Measurements from ENCODE around the gene RMDN3. TPM values are rescaled to one million over a fixed set of nuclear protein-coding genes. Genes with fewer than 3 reads are reported as not detected.

The RMDN3 gene
- total RNA-seq, 8 experiments from 2014 or later: 17.6 to 29.3 (median 23.9) TPM

DNA sequence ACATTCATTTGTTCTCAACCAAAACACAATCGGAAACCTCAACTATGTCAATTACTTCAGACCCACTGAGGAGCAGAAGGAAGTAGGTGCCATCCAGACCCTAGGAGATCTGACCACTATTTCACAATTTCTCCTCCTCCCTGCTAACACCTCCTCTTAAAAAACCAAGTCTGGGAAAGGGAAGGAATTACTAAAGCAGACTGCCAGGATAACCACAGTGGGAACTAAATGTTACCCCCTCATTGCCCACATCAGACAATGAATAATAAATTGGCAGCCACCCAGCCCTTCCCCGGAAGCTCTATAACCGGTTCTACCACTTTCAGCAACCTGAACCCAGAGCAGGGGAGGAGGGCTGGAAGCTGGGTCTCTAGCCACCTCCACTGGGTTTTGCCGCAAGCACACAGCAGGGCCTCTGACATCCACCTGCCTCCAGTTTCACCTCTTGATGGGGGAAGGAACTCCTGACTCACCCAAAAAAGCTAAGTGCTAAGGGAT lies 32.3 kb upstream of the RMDN3 start:
- no peak for ATAC-seq (replicated peaks in 6 of 8)
- in situ Hi-C loops (cut with MboI; ENCODE audit: low pct_unique_long_range_greater_than_20kb in 2 of 9, low sequenced_read_pairs in 9 of 9, unreplicated experiment in 9 of 9): no loop called here
- no peak overlapping the region for H3K27ac ChIP-seq
- no peaks in the 10 kb centered on the region for H3K4me1 ChIP-seq (replicated peaks in 1 of 2)
- WGBS, 10 experiments: 18 to 100% (median 92%) methylated on average over 1 to 3 of the region's 4 CpGs
- no peak overlapping the region for H3K4me3 ChIP-seq

DNA sequence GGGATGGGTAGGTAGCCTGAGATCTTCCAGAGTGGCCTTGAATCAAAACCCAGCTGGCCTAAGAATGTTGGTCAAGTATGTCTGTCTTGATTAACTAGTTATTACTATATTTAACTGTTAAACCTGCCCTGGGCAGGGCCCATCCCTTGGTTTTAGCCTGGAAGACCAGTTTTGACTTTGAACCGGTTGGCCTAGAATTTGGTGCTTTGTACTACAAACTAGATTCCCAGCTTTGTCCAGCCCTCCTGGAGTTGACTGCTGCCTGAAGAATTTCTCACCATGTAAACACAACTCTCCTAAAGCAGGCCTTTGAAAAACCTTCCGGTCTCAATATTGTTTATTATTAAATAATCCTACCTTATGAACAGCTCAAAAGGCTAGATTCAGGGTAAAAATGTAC lies 30.8 kb upstream of the RMDN3 start:
- ATAC-seq (replicated peaks in 6 of 8): no peak
- in situ Hi-C loops (cut with MboI; ENCODE audit: low pct_unique_long_range_greater_than_20kb in 2 of 9, low sequenced_read_pairs in 9 of 9, unreplicated experiment in 9 of 9): no loop called here
- no peaks in the 10 kb centered on the region for H3K4me1 ChIP-seq (replicated peaks in 1 of 2)
- H3K4me3 ChIP-seq: no peak overlapping the region
- no peak overlapping the region for H3K27ac ChIP-seq
- WGBS, 10 experiments: 50 to 100% (median 100%) methylated on average over 1 to 2 of the region's 2 CpGs; no CpG with 5 or more reads in 2 of the 10 experiments

DNA sequence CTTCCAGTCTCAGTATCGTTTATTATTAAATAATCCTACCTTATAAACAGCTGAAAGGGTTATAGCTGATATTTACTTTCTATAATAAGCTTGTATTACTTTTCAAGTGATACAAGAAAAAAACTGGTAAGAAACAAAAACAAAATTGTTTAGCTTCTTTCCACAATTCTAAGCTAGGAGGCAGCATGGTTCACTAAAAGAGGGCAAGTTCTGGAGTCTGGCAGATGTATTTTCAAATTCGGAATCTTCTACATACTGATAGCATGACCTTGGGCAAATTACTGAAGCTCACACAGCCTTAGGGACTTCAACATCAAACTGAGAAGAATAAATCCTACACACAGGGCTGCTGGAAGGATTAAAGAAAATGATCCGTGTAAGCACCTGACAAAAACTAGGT lies 30.1 kb upstream of the RMDN3 start:
- no peaks in the 10 kb centered on the region for H3K4me1 ChIP-seq (replicated peaks in 1 of 2)
- H3K4me3 ChIP-seq: no peak overlapping the region
- WGBS, 10 experiments: 58 to 100% (median 86%) methylated on average over 1 to 3 of the region's 3 CpGs; no CpG with 5 or more reads in 1 of the 10 experiments
- peak in 3 of 8 experiments; percentile 18 to 56 (median 37) for ATAC-seq (replicated peaks in 6 of 8)
- no peak overlapping the region for H3K27ac ChIP-seq
- in situ Hi-C loops (cut with MboI; ENCODE audit: low pct_unique_long_range_greater_than_20kb in 2 of 9, low sequenced_read_pairs in 9 of 9, unreplicated experiment in 9 of 9): no loop called here

DNA sequence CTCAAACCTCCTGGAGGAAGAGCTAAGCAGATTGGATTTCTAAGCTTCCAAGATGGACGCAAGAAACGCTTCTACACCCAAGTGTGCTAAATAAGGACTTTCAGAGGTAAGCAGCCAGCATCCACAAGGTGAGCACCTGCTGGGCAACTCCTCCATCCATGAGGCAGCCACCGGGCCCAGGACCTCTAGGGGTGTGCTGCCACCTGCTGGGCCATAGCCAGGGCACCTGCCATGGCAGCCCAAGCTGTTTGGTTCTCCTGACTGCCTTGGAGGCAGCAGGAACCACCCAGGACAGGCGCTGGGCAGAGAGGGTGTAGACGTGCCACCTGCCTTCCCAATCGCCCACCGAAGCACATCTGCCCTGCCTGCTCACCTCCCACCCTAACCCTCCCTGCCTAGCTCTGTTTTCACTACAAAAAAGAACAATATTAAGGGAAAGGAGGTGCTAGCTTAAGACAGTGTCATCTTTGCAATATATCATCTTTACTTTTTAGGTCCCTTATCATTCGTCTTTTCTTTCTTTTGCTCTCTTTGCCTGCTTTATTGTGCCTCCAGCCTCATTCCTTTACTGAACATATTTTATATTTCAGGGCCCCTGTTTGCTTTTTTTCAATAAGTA lies 27.7 kb upstream of the RMDN3 start:
- Histone ChIP-seq H3K4me1 (replicated peaks in 1 of 2) (no peaks in the 10 kb centered on the region), H3K27ac (no peak overlapping the region), H3K4me3 (no peak overlapping the region)
- ATAC-seq (replicated peaks in 6 of 8): peak; percentile 66 to 100 (median 96)
- in situ Hi-C loops (cut with MboI; ENCODE audit: low pct_unique_long_range_greater_than_20kb in 2 of 9, low sequenced_read_pairs in 9 of 9, unreplicated experiment in 9 of 9): no loop called here
- 40 to 100% (median 78%) methylated on average over 1 to 7 of the region's 8 CpGs; no CpG with 5 or more reads in 2 of the 10 experiments for WGBS, 10 experiments

DNA sequence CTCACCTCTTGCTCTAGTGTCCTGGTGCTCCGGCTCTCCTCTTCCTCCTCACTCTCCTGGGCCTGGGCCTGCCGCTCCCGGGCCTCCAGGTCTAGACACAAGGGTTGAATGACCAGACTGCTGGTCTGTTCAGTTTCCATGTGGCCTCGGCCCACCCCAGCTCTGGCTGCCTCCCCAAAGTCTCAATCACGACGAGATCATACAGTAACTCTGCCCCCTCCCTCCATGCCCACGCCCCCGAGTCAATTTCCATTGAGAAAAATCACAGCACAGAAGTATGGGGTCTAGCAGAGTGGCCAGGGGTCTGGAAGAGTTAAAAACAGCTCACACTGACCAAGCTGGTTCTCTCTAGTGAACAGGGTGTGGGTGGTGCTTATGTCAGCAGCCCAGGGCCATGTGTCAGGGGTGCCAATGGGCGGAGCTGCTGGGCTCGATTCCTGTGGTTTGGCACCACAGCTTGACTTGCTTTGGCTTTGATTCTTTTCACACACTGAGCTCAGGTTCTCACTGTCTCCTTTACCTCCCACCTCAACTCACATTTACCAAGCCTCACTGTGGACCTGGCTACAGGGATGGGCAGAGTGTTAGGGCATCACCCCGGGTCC lies 21.6 kb upstream of the RMDN3 start:
- Histone ChIP-seq H3K4me1 (replicated peaks in 1 of 2) (no peaks in the 10 kb centered on the region), H3K4me3 (no peak overlapping the region), H3K27ac (no peak overlapping the region)
- in situ Hi-C loops (cut with MboI; ENCODE audit: low pct_unique_long_range_greater_than_20kb in 2 of 9, low sequenced_read_pairs in 9 of 9, unreplicated experiment in 9 of 9): no loop called here
- ATAC-seq (replicated peaks in 6 of 8): peak in 3 of 8 experiments; percentile 72 to 97 (median 92)
- WGBS, 10 experiments: 0 to 100% (median 80%) methylated on average over 1 to 8 of the region's 11 CpGs; no CpG with 5 or more reads in 1 of the 10 experiments

DNA sequence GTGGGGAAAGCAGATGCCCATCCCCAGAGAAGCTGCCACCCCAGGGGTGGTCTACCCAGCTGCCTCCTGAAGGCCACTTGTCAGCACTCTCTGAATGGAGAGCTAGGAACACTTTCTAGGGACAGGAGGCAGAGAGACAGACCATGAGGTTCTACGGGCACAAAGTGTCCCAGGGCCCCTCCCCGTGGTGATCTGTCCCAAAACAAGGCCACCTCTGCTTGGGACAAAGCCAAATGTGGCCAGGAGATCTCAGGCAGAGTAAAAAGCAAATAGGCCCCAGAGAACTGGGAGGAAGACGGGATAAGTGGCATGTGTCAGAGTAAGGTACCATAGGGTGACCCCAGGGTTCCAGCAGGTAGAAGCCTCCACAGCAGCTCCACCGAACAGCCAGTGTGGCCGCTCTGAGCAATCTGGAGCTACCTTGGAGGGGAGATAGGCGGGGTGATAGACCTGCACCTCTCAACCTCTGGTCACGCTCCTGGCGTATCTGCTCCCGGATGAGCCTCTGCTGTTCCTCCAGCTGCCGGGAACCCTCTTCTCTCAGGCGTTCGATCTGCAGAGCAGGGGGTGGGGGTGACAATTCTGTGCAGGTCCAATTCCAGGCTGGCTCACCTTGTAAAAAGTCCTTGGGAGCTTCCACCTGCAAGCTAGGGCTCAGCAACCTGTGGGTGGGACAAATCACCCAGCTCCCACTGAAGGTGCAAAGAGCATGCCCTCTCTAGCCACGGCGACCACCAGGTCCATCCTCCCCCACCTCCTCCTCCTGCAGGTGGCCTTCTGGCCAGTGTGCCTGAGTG lies 20.9 kb upstream of the RMDN3 start:
- in situ Hi-C loops (cut with MboI; ENCODE audit: low pct_unique_long_range_greater_than_20kb in 2 of 9, low sequenced_read_pairs in 9 of 9, unreplicated experiment in 9 of 9): no loop called here
- Histone ChIP-seq H3K4me1 (replicated peaks in 1 of 2) (no peaks in the 10 kb centered on the region), H3K4me3 (no peak overlapping the region), H3K27ac (no peak overlapping the region)
- 83 to 100% (median 100%) methylated on average over 1 to 6 of the region's 14 CpGs; no CpG with 5 or more reads in 5 of the 10 experiments for WGBS, 10 experiments
- no peak for ATAC-seq (replicated peaks in 6 of 8)

DNA sequence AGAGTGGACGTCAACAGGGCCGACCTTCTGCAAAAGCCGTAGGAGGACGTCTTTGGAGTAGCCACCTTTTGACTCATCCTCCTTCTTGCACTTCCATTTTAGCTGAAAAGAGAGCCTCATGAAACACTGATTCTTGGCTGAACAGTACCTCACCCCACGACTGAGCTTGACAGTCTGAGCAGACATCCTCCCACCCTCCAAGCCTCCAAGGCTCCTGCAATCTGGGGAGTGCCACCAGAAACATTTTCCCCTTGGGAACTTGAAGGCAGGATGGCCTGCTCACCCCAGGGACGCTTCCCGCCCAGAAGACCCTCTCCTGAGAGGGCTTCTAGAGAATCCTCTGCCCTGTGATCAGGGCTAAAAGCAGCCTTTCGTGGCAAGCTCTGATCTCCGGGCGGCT lies 20.0 kb upstream of the RMDN3 start:
- in situ Hi-C loops (cut with MboI; ENCODE audit: low pct_unique_long_range_greater_than_20kb in 2 of 9, low sequenced_read_pairs in 9 of 9, unreplicated experiment in 9 of 9): no loop called here

DNA sequence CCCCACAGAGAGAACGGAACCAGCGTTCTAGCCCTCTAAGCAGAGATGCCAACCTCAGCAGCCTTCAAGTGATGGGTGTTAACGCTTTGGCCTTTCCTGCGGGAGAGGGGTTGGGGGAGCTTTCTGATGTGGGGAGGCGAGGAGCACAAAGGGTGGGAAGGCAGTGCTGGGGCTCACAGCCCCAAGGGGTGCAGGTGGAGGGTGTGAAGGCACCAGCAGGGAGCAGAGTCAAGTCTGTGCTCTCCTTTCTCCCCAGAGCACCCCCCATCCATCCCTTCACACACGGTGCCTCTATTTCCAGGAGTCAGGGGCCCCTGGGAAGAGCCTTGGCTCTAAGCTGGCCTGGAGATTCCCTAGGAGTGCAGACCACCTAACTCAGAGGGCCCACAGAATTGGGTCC lies 18.8 kb upstream of the RMDN3 start:
- no peaks in the 10 kb centered on the region for H3K4me1 ChIP-seq (replicated peaks in 1 of 2)
- no peak overlapping the region for H3K4me3 ChIP-seq
- 50 to 100% (median 94%) methylated on average over 1 to 5 of the region's 6 CpGs; no CpG with 5 or more reads in 7 of the 10 experiments for WGBS, 10 experiments
- no peak for ATAC-seq (replicated peaks in 6 of 8)
- in situ Hi-C loops (cut with MboI; ENCODE audit: low pct_unique_long_range_greater_than_20kb in 2 of 9, low sequenced_read_pairs in 9 of 9, unreplicated experiment in 9 of 9): no loop called here
- no peak overlapping the region for H3K27ac ChIP-seq

More for the DNA sequence above, 20.0 kb upstream of the RMDN3 start:
- no peak overlapping the region for H3K27ac ChIP-seq
- no peaks in the 10 kb centered on the region for H3K4me1 ChIP-seq (replicated peaks in 1 of 2)
- WGBS, 10 experiments: 59 to 100% (median 90%) methylated on average over 1 to 3 of the region's 10 CpGs; no CpG with 5 or more reads in 4 of the 10 experiments
- ATAC-seq (replicated peaks in 6 of 8): no peak
- no peak overlapping the region for H3K4me3 ChIP-seq

DNA sequence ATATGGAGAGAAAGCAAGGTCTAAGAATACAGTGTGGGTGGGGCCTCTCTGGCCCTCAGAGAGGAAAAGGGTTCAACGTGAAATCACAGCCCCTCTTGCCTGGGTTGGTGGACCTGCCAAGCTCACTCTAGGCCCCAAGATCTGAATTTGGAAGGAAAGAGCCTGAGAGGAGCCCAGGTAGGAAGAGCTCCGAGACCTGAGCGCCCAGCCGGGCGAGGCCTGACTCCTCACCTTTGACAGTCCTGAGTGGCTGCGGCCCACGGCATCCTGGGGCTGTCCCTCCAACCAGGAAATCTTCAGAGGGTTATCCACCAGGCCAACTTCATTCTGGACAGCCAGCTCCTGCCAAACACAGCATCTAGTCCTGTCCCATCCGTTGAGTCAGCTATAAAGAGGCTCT lies 18.4 kb upstream of the RMDN3 start:
- Histone ChIP-seq H3K27ac (no peak overlapping the region), H3K4me1 (replicated peaks in 1 of 2) (no peaks in the 10 kb centered on the region), H3K4me3 (no peak overlapping the region)
- ATAC-seq (replicated peaks in 6 of 8): no peak
- 89 to 100% (median 94%) methylated on average over 1 to 2 of the region's 8 CpGs; no CpG with 5 or more reads in 6 of the 10 experiments for WGBS, 10 experiments
- in situ Hi-C loops (cut with MboI; ENCODE audit: low pct_unique_long_range_greater_than_20kb in 2 of 9, low sequenced_read_pairs in 9 of 9, unreplicated experiment in 9 of 9): no loop called here

DNA sequence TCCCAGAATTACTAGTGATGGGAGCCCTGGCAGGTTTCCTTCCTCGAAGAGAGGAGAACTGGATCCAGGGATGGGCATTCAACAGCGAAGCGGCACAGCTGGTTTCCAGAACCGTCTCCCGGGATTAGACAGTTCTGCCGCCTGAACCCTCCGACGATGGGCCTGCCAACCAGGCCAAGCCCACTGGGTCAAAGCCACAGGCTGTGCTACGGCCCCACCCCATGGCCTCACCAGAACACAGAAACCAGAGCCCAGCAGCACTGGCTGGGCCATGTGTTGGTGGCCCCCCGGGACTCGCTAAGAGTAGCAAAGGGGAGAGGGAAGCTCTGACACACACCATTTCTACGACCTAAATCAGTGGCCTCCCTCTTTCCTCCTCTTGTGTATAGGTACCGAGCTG lies 17.0 kb upstream of the RMDN3 start:
- ATAC-seq (replicated peaks in 6 of 8): no peak
- in situ Hi-C loops (cut with MboI; ENCODE audit: low pct_unique_long_range_greater_than_20kb in 2 of 9, low sequenced_read_pairs in 9 of 9, unreplicated experiment in 9 of 9): no loop called here
- 50 to 100% (median 93%) methylated on average over 1 to 3 of the region's 13 CpGs; no CpG with 5 or more reads in 6 of the 10 experiments for WGBS, 10 experiments
- no peak overlapping the region for H3K27ac ChIP-seq
- no peaks in the 10 kb centered on the region for H3K4me1 ChIP-seq (replicated peaks in 1 of 2)
- no peak overlapping the region for H3K4me3 ChIP-seq

DNA sequence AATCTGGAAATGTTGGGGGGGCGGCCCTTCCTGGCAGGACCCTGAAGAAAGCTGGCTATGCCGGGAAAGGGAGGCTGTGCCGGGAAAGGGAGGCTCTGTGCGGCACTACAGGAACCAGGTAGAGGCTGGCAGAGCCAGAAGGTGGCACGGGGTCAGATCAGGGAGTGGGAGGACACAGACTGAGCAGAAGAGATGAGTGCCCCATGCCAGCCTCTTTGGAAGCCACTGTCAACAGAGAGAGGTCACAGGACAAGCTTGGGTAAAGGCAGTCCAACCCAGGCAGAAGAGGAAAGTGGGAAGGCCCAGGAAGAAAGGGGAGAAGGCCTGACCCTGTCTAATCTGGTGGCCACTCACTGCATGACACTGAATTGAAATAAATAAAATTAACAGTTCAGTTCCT lies 16.2 kb upstream of the RMDN3 start:
- no peaks in the 10 kb centered on the region for H3K4me1 ChIP-seq (replicated peaks in 1 of 2)
- no peak overlapping the region for H3K4me3 ChIP-seq
- no peak overlapping the region for H3K27ac ChIP-seq
- WGBS, 10 experiments: 80 to 100% (median 94%) methylated on average over 2 to 3 of the region's 5 CpGs; no CpG with 5 or more reads in 6 of the 10 experiments
- in situ Hi-C loops (cut with MboI; ENCODE audit: low pct_unique_long_range_greater_than_20kb in 2 of 9, low sequenced_read_pairs in 9 of 9, unreplicated experiment in 9 of 9): no loop called here
- ATAC-seq (replicated peaks in 6 of 8): no peak

DNA sequence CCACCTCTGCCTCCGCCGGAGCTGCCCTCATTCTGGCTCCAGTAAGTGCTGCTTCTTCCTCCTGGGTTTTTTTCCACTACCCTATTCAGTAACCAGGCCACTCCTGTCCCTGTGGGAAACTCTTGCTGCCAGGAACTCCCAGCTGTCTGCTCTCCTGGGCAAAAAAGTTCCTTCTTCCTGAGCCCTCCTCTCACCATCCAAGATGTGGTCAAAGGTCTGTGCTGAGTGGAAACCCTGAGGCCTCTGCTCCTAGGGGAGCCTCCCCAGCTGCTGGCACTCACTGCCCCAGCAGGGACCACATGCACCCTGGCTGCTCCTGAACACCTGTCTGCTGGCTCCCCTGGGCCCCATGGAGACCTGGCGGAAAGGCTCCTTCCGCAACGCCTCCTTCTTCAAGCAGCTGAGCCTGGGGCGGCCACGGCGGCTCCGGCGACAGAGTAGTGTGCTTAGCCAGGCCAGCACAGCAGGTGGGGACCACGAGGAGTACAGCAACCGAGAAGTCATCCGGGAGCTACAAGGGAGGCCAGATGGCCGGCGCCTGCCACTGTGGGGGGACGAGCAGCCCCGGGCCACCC lies 15.2 kb upstream of the RMDN3 start:
- 80 to 100% (median 86%) methylated on average over 1 to 2 of the region's 17 CpGs; no CpG with 5 or more reads in 7 of the 10 experiments for WGBS, 10 experiments
- no peak overlapping the region for H3K4me3 ChIP-seq
- H3K4me1 ChIP-seq (replicated peaks in 1 of 2): peaks cover 0 to 5% of the 10 kb centered on the region in 2 donors
- no peak overlapping the region for H3K27ac ChIP-seq
- in situ Hi-C loops (cut with MboI; ENCODE audit: low pct_unique_long_range_greater_than_20kb in 2 of 9, low sequenced_read_pairs in 9 of 9, unreplicated experiment in 9 of 9): no loop called here
- no peak for ATAC-seq (replicated peaks in 6 of 8)
